Tibial nerve (tissue), 3 donors: Measurements from ENCODE around the gene GRXCR1.

Source experiments
- CTCF ChIP-seq, 5 experiments: fragments of 200-600 bp in 3 of 5; fragments of 450-650 bp in 2 of 5; sonication (generic) in 3 of 5; IDR thresholded peaks; one replicate each; pipeline ENCODE4 v1.5.1; 2016 to 2019; ENCODE audit warnings: antibody characterized with exemption in 5 of 5, mild to moderate bottlenecking in 3 of 5, moderate library complexity in 2 of 5
- POLR2A ChIP-seq, 2 donors: fragments of 450-650 bp; IDR thresholded peaks; one replicate each; pipeline ENCODE4 v1.6.1; 2017; ENCODE audit warnings: antibody characterized with exemption in 2 of 2, mild to moderate bottlenecking in 2 of 2, moderate library complexity in 2 of 2

GRCh38 chr4:42904986-42905385 is 12.5 kb downstream of the GRXCR1 start:
- TF ChIP-seq POLR2A (IDR thresholded peaks at IDR 0.05) = no peak
- TF ChIP-seq CTCF (IDR thresholded peaks at IDR 0.05) = no peak
